Glomerular visceral epithelial cell (primary cell): ENCODE data around the gene KRTAP25-1.

Source experiments
- DNase-seq: peaks from one replicate; pipeline ENCODE4 v3.0.0-alpha.2; 2016; ENCODE audit errors: extremely low spot score

Gene KRTAP25-1

GRCh38 chr21:30289215-30289614 lies at the start of gene KRTAP25-1:
Gene KRTAP25-1, minus strand, starts transcription at chr21:30289514. Its CDS starts 24 bp downstream, at chr21:30289490.
- no peak for DNase-seq

GRCh38 chr21:30338717-30339116 lies 49.4 kb upstream of the KRTAP25-1 start:
- no peak for DNase-seq

- no peak for DNase-seq
These were observed 48.5 kb upstream of the KRTAP25-1 start for GRCh38 chr21:30337772-30338171.

GRCh38 chr21:30337276-30337744 lies 48.0 kb upstream of the KRTAP25-1 start, which contains the start of gene KRTAP27-1:
Gene KRTAP27-1, minus strand, starts transcription at chr21:30337694. Its CDS starts 26 bp downstream, at chr21:30337668.
- no peak for DNase-seq

- no peak for DNase-seq
These were observed 47.3 kb upstream of the KRTAP25-1 start for GRCh38 chr21:30336596-30336995.

- no peak for DNase-seq
These were observed 44.4 kb upstream of the KRTAP25-1 start for GRCh38 chr21:30333736-30334135.

GRCh38 chr21:30332681-30333080 lies 43.4 kb upstream of the KRTAP25-1 start:
- no peak for DNase-seq

GRCh38 chr21:30329203-30329875 lies 40.0 kb upstream of the KRTAP25-1 start:
- DNase-seq = no peak

- DNase-seq = no peak
These were observed 37.1 kb upstream of the KRTAP25-1 start for GRCh38 chr21:30326390-30326789.

GRCh38 chr21:30320215-30320614 lies 30.9 kb upstream of the KRTAP25-1 start, which contains the start of gene KRTAP26-1:
Gene KRTAP26-1, minus strand, starts transcription at chr21:30320315. Its CDS starts 280 bp downstream, at chr21:30320035.
- no peak for DNase-seq

GRCh38 chr21:30315701-30316100 lies 26.4 kb upstream of the KRTAP25-1 start:
- no peak for DNase-seq

- DNase-seq = no peak
These were observed 17.6 kb upstream of the KRTAP25-1 start for GRCh38 chr21:30306884-30307283.

- no peak for DNase-seq
These were observed 15.8 kb upstream of the KRTAP25-1 start for GRCh38 chr21:30305136-30305535.

GRCh38 chr21:30282850-30283249 lies 6.5 kb downstream of the KRTAP25-1 start, which contains the start of gene KRTAP24-1:
Gene KRTAP24-1, minus strand, starts transcription at chr21:30282950. Its CDS starts 18 bp downstream, at chr21:30282932.
- DNase-seq = no peak

- no peak for DNase-seq
These were observed 17.7 kb downstream of the KRTAP25-1 start for GRCh38 chr21:30271611-30272010.

- DNase-seq = no peak
These were observed 18.2 kb downstream of the KRTAP25-1 start for GRCh38 chr21:30271156-30271555.

GRCh38 chr21:30269803-30270530 lies 19.3 kb downstream of the KRTAP25-1 start:
- no peak for DNase-seq

GRCh38 chr21:30268608-30269197 lies 20.6 kb downstream of the KRTAP25-1 start:
- DNase-seq = no peak

GRCh38 chr21:30257773-30258172 lies 31.5 kb downstream of the KRTAP25-1 start:
- no peak for DNase-seq

- no peak for DNase-seq
These were observed 33.2 kb downstream of the KRTAP25-1 start for GRCh38 chr21:30256100-30256499.

- DNase-seq = no peak
These were observed 33.6 kb downstream of the KRTAP25-1 start for GRCh38 chr21:30255679-30256078.

GRCh38 chr21:30251781-30252180 lies 37.5 kb downstream of the KRTAP25-1 start:
- DNase-seq = no peak
